ENCODE measurements around the gene CDKN1B. TPM values are rescaled to one million over a fixed set of nuclear protein-coding genes. Genes with fewer than 3 reads are reported as not detected.

CDKN1B gene
- total and polyA plus RNA-seq, 2 of the 4 experiments (the other 2 are of a cell fraction): 13.9 to 17.4 TPM

GRCh38 chr12:12682284-12682683 lies 34.9 kb upstream of the CDKN1B start:
- ChIA-PET POLR2A (ENCODE audit: unreplicated experiment) (no interaction called here), CTCF (no interaction called here)
- no peak overlapping the region for H3K27ac ChIP-seq (ENCODE audit: insufficient read depth, low read length)
- no peak for TF ChIP-seq CEBPB (IDR thresholded peaks at IDR 0.05; ENCODE audit: low read depth, low read length)
- TF ChIP-seq POLR2A (IDR thresholded peaks at IDR 0.05; ENCODE audit: low read depth, low read length): no peak
- TF ChIP-seq BHLHE40 (IDR thresholded peaks at IDR 0.05; ENCODE audit: low read depth, low read length): no peak
- TF ChIP-seq MAFK (IDR thresholded peaks at IDR 0.05; ENCODE audit: low read depth, low read length): no peak
- no peak for TF ChIP-seq ELK1 (IDR thresholded peaks at IDR 0.05; ENCODE audit: borderline replicate concordance, low read depth, low read length)
- no peak for TF ChIP-seq MAZ (IDR thresholded peaks at IDR 0.05; ENCODE audit: borderline replicate concordance, low read depth, low read length)
- TF ChIP-seq CTCF (conservative IDR thresholded peaks at IDR 0.05; ENCODE audit: low read depth, low read length): no peak
- no peak for TF ChIP-seq RAD21 (IDR thresholded peaks at IDR 0.05; ENCODE audit: low read length)
- TF ChIP-seq NFE2L2 (IDR thresholded peaks at IDR 0.05; ENCODE audit: low read depth, low read length): no peak
- TF ChIP-seq MXI1 (IDR thresholded peaks at IDR 0.05; ENCODE audit: borderline replicate concordance, low read depth, low read length): no peak
- TF ChIP-seq RFX5 (IDR thresholded peaks at IDR 0.05; ENCODE audit: low read depth, low read length): no peak
- no peak for TF ChIP-seq USF2 (IDR thresholded peaks at IDR 0.05; ENCODE audit: low read depth, low read length)
- TF ChIP-seq RCOR1 (IDR thresholded peaks at IDR 0.05; ENCODE audit: insufficient replicate concordance, low read length): no peak
- no peak for TF ChIP-seq SMC3 (IDR thresholded peaks at IDR 0.05; ENCODE audit: low read depth, low read length)
- TF ChIP-seq CHD1 (IDR thresholded peaks at IDR 0.05; ENCODE audit: low read depth, low read length): no peak
- no peak for TF ChIP-seq FOS (IDR thresholded peaks at IDR 0.05; ENCODE audit: low read depth, low read length)
- dilution Hi-C loops (cut with HindIII; ENCODE audit: low sequenced_read_pairs, unreplicated experiment) (no loop called here), in situ Hi-C loops (cut with MboI; ENCODE audit: low sequenced_read_pairs) (no loop called here), intact Hi-C loops (cut with micrococcal nuclease) (no loop called here)
- H2BK20ac ChIP-seq (ENCODE audit: low read depth, low read length): no peak overlapping the region
- no peak overlapping the region for H4K5ac ChIP-seq (ENCODE audit: low read depth, low read length)
- no peak overlapping the region for H2AK5ac ChIP-seq (ENCODE audit: low read depth, low read length)
- H4K91ac ChIP-seq (ENCODE audit: insufficient read depth, low read depth, low read length): no peak overlapping the region
- H3K56ac ChIP-seq (ENCODE audit: extremely low read depth, insufficient read depth, low read length): no peak overlapping the region
- H3K4me3 ChIP-seq (ENCODE audit: insufficient read depth, low read depth, low read length): no peak overlapping the region
- H3K9me3 ChIP-seq (ENCODE audit: control insufficient read depth, insufficient read depth, low read length): no peaks in the 10 kb centered on the region
- H3K4me1 ChIP-seq (ENCODE audit: control insufficient read depth, insufficient read depth, low read length): no peaks in the 10 kb centered on the region
- H4K20me1 ChIP-seq (ENCODE audit: insufficient read depth, low read length): no peaks in the 10 kb centered on the region
- H2AFZ ChIP-seq (replicated peaks; ENCODE audit: low read length, poor library complexity): no peak overlapping the region
- H3K23ac ChIP-seq (ENCODE audit: low read depth, low read length): no peak overlapping the region
- ATAC-seq (ENCODE audit: low read depth) (no peak), DNase-seq (no peak)
- H3K4me2 ChIP-seq (ENCODE audit: low read depth, low read length): no peak overlapping the region
- H3K27me3 ChIP-seq (ENCODE audit: control insufficient read depth, insufficient read depth, low read length): peaks cover 12% of the 10 kb centered on the region
- no peak overlapping the region for H2BK5ac ChIP-seq (ENCODE audit: low read depth, low read length, poor library complexity, severe bottlenecking)
- no peak overlapping the region for H2AK9ac ChIP-seq (replicated peaks; ENCODE audit: low read depth, low read length, poor library complexity)
- no peaks in the 10 kb centered on the region for H3K79me1 ChIP-seq (ENCODE audit: low read depth in 1 of 2, low read length in 2 of 2)
- no peak overlapping the region for H3K4ac ChIP-seq (ENCODE audit: low read depth, low read length)
- H3K36me3 ChIP-seq (ENCODE audit: control insufficient read depth, insufficient read depth, low read length): no peaks in the 10 kb centered on the region
- H3K18ac ChIP-seq (ENCODE audit: low read depth, low read length): no peak overlapping the region
- no peak overlapping the region for H2BK15ac ChIP-seq (ENCODE audit: low read depth, low read length)
- H3K9ac ChIP-seq (ENCODE audit: low read depth, low read length): no peak overlapping the region
- H2BK120ac ChIP-seq (ENCODE audit: low read depth, low read length): no peak overlapping the region
- H3K14ac ChIP-seq (replicated peaks; ENCODE audit: low read depth, low read length): no peak overlapping the region
- no peaks in the 10 kb centered on the region for H3K9me1 ChIP-seq (ENCODE audit: insufficient read depth, low read length)
- BruUV-seq (replicated peaks): no TSS peak
- no peak overlapping the region for H4K8ac ChIP-seq (ENCODE audit: low read depth in 2 of 2, low read length in 2 of 2)
